ENCODE measurements around the gene CCDC50. TPM values are rescaled to one million over a fixed set of nuclear protein-coding genes. Genes with fewer than 3 reads are reported as not detected.

The CCDC50 gene
- total RNA-seq, 1 donor from 2014 or later, result 48.4 TPM

- Mint-ChIP-seq H3K4me1 (peaks cover 5% of the 10 kb centered on the region), H3K27me3 (ENCODE audit: low read depth) (no peaks in the 10 kb centered on the region), H3K36me3 (ENCODE audit: low read depth) (peaks cover 19% of the 10 kb centered on the region), H3K4me3 (no peak overlapping the region), H3K9me3 (no peaks in the 10 kb centered on the region), H3K27ac (ENCODE audit: unreplicated experiment) (no peak overlapping the region)
- TF ChIP-seq, protein P1, sequence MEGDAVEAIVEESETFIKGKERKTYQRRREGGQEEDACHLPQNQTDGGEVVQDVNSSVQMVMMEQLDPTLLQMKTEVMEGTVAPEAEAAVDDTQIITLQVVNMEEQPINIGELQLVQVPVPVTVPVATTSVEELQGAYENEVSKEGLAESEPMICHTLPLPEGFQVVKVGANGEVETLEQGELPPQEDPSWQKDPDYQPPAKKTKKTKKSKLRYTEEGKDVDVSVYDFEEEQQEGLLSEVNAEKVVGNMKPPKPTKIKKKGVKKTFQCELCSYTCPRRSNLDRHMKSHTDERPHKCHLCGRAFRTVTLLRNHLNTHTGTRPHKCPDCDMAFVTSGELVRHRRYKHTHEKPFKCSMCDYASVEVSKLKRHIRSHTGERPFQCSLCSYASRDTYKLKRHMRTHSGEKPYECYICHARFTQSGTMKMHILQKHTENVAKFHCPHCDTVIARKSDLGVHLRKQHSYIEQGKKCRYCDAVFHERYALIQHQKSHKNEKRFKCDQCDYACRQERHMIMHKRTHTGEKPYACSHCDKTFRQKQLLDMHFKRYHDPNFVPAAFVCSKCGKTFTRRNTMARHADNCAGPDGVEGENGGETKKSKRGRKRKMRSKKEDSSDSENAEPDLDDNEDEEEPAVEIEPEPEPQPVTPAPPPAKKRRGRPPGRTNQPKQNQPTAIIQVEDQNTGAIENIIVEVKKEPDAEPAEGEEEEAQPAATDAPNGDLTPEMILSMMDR (conservative IDR thresholded peaks at IDR 0.05), result no peak
- DNase-seq (ENCODE audit: low read depth, low spot score), result no peak
These were observed 27.6 kb downstream of the CCDC50 start for GRCh38 chr3:191356631-191357439.

DNA sequence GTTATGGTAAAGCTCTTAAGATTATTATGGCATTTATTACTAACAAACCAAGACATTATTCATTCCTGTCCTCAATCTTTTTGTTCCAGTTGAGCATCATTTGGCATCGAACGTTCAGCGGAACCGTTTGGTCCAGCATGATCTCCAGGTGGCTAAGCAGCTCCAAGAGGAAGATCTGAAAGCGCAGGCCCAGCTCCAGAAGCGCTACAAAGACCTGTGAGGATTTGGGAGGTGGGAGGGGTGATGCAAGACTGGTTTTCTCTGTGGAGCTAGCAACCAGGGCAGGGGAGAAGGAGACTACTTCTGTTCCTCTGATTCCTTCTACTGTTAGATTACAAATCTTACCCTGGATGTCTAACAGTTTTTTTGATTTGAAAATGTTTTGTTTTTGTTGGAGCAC is 28.7 kb downstream of the CCDC50 start:
- Mint-ChIP-seq H3K27ac (ENCODE audit: unreplicated experiment) (no peak overlapping the region), H3K36me3 (ENCODE audit: low read depth) (peaks cover 19% of the 10 kb centered on the region), H3K4me1 (peaks cover 5% of the 10 kb centered on the region), H3K4me3 (no peak overlapping the region), H3K27me3 (ENCODE audit: low read depth) (no peaks in the 10 kb centered on the region), H3K9me3 (no peaks in the 10 kb centered on the region)
- TF ChIP-seq, protein P1 (conservative IDR thresholded peaks at IDR 0.05), result no peak
- DNase-seq (ENCODE audit: low read depth, low spot score), result no peak

DNA sequence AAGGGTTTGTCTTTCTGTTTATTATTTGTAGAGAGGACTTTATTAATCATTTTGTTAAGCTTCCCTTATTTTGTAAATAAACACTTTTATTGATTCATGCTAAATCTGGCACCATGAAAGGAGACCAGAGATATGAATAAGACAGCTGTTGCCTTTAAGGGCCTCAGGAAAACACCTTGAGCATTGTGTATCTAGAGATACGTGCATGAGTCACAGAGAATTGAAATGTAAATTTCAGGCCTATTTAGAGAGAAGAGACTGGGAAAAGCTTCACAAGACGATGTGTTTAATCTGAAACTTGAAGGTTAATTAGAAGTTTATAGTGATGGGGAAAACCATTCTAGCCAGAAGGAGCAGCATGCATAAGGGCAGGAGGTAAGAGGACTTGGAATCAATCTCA is 29.7 kb downstream of the CCDC50 start:
- no peaks in the 10 kb centered on the region for H3K9me3 Mint-ChIP-seq
- no peak for DNase-seq (ENCODE audit: low read depth, low spot score)
- H3K4me3 Mint-ChIP-seq, result no peak overlapping the region
- no peak overlapping the region for H3K27ac Mint-ChIP-seq (ENCODE audit: unreplicated experiment)
- H3K36me3 Mint-ChIP-seq (ENCODE audit: low read depth), result peaks cover 24% of the 10 kb centered on the region
- H3K27me3 Mint-ChIP-seq (ENCODE audit: low read depth), result no peaks in the 10 kb centered on the region
- H3K4me1 Mint-ChIP-seq, result peaks cover 5% of the 10 kb centered on the region
- TF ChIP-seq, protein P1 (conservative IDR thresholded peaks at IDR 0.05), result no peak

DNA sequence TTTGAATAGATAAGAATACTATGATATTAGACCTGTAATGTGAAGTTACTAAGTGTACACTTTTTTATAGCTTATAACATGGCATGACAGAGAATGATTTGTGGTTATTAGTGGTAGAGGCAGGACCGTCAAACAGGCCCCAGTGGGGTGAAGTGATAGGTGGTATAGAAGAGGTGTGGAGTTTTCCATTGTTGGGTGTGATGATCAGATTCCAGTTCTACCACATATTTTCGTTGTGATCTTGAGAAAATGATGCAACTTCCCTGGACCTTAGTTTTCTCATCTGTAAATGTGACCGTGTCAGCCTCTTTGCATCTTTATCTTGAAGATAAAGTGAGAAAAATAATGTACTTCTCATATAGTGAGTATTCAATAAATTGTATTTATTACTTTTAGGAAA is 31.4 kb downstream of the CCDC50 start:
- H3K36me3 Mint-ChIP-seq (ENCODE audit: low read depth), result peaks cover 24% of the 10 kb centered on the region
- DNase-seq (ENCODE audit: low read depth, low spot score), result no peak
- peaks cover 5% of the 10 kb centered on the region for H3K4me1 Mint-ChIP-seq
- H3K27me3 Mint-ChIP-seq (ENCODE audit: low read depth), result no peaks in the 10 kb centered on the region
- no peaks in the 10 kb centered on the region for H3K9me3 Mint-ChIP-seq
- H3K4me3 Mint-ChIP-seq, result no peak overlapping the region
- no peak overlapping the region for H3K27ac Mint-ChIP-seq (ENCODE audit: unreplicated experiment)
- TF ChIP-seq, protein P1 (conservative IDR thresholded peaks at IDR 0.05), result no peak

- TF ChIP-seq, protein P1 (conservative IDR thresholded peaks at IDR 0.05), result no peak
- Mint-ChIP-seq H3K27me3 (ENCODE audit: low read depth) (no peaks in the 10 kb centered on the region), H3K36me3 (ENCODE audit: low read depth) (peaks cover 24% of the 10 kb centered on the region), H3K4me1 (peaks cover 5% of the 10 kb centered on the region), H3K9me3 (no peaks in the 10 kb centered on the region), H3K27ac (ENCODE audit: unreplicated experiment) (no peak overlapping the region), H3K4me3 (no peak overlapping the region)
- no peak for DNase-seq (ENCODE audit: low read depth, low spot score)
These were observed 32.3 kb downstream of the CCDC50 start for GRCh38 chr3:191361456-191361855.

Data from neural crest cell (in vitro differentiated cells).